IMR-90 (cell line): ENCODE results near the gene NOL6. TPM values are rescaled to one million over a fixed set of nuclear protein-coding genes. Genes with fewer than 3 reads are reported as not detected.
A peak's percentile ranks its signal among the peaks of the same experiment; 100 is the strongest.

Experiments
- ATAC-seq: fragments of 200-7000 bp; cut with Tn5 transposase; 2 replicates; pipeline ENCODE4 v1.9.1; 2020; ENCODE audit warnings: low read depth, mild to moderate bottlenecking, moderate library complexity
- BruUV-seq: library from RNA; stranded (reverse); fragments of 400-500 nt; replicated peaks from 2 replicates; lab custom pipeline; 2021; lab: Mats Ljungman, UMichigan
- CTCF ChIA-PET: fragments of 300-600 bp; formaldehyde crosslinking; extraction: SDS; loops from one replicate; lab custom pipeline; 2021; ENCODE audit warnings: antibody characterized with exemption; lab: Yijun Ruan, JAX
- POLR2A ChIA-PET: fragments of 300-600 bp; sonication (Branson Sonifier 250); formaldehyde crosslinking; loops from one replicate; lab custom pipeline; 2022; ENCODE audit warnings: antibody characterized with exemption; ENCODE audit not compliant: unreplicated experiment; lab: Charles Lee
- DNase-seq: peaks from one replicate; pipeline ENCODE4 v3.0.0; 2013
- H2AFZ ChIP-seq: replicated peaks from 2 replicates; pipeline ENCODE3; 2013; ENCODE audit warnings: low read length, mild to moderate bottlenecking; ENCODE audit not compliant: poor library complexity
- H2AK5ac ChIP-seq: 2 replicates; pipeline ENCODE4 v1.6.1; 2013; ENCODE audit warnings: low read depth, low read length, inconsistent platforms
- H2AK9ac ChIP-seq: replicated peaks from 2 replicates; pipeline ENCODE3; 2013; ENCODE audit warnings: mild to moderate bottlenecking, low read depth, low read length, moderate library complexity; ENCODE audit not compliant: poor library complexity
- H2BK120ac ChIP-seq: 2 replicates; pipeline ENCODE4 v1.6.1; 2013; ENCODE audit warnings: low read depth, low read length, inconsistent platforms
- H2BK15ac ChIP-seq: 3 replicates; pipeline ENCODE4 v1.6.1; 2013; ENCODE audit warnings: low read depth, low read length, inconsistent platforms
- H2BK20ac ChIP-seq: 2 replicates; pipeline ENCODE4 v1.6.1; 2013; ENCODE audit warnings: low read depth, mild to moderate bottlenecking, inconsistent platforms, low read length, moderate library complexity
- H2BK5ac ChIP-seq: 2 replicates; pipeline ENCODE4 v1.6.1; 2013; ENCODE audit warnings: mild to moderate bottlenecking, low read depth, low read length, inconsistent platforms; ENCODE audit not compliant: poor library complexity, severe bottlenecking
- H3K14ac ChIP-seq: replicated peaks from 2 replicates; pipeline ENCODE4 v1.6.1; 2013; ENCODE audit warnings: low read depth, low read length, inconsistent platforms
- H3K18ac ChIP-seq: 2 replicates; pipeline ENCODE4 v1.6.1; 2013; ENCODE audit warnings: low read depth, low read length, control low read depth
- H3K23ac ChIP-seq: 2 replicates; pipeline ENCODE4 v1.6.1; 2013; ENCODE audit warnings: low read depth, low read length, inconsistent platforms
- H3K27ac ChIP-seq: 2 replicates; pipeline ENCODE4 v1.5.1; 2013; ENCODE audit warnings: mild to moderate bottlenecking, control low read depth, low read length; ENCODE audit not compliant: insufficient read depth
- H3K27me3 ChIP-seq: 2 replicates; pipeline ENCODE4 v1.6.1; 2013; ENCODE audit warnings: low read length; ENCODE audit not compliant: control insufficient read depth, insufficient read depth
- H3K36me3 ChIP-seq: 2 replicates; pipeline ENCODE4 v1.6.1; 2013; ENCODE audit warnings: low read length, mixed read lengths; ENCODE audit not compliant: control insufficient read depth, insufficient read depth
- H3K4ac ChIP-seq: 2 replicates; pipeline ENCODE4 v1.6.1; 2013; ENCODE audit warnings: low read depth, low read length, inconsistent platforms
- H3K4me1 ChIP-seq: 2 replicates; pipeline ENCODE4 v1.6.1; 2013; ENCODE audit warnings: low read length, mixed read lengths; ENCODE audit not compliant: control insufficient read depth, insufficient read depth
- H3K4me2 ChIP-seq: 2 replicates; pipeline ENCODE4 v1.6.1; 2013; ENCODE audit warnings: low read depth, mild to moderate bottlenecking, control low read depth, low read length, moderate library complexity
- H3K4me3 ChIP-seq: 2 replicates; pipeline ENCODE4 v1.5.1; 2013; ENCODE audit warnings: low read depth, mild to moderate bottlenecking, control low read depth, low read length, moderate library complexity; ENCODE audit not compliant: insufficient read depth
- H3K56ac ChIP-seq: 2 replicates; pipeline ENCODE4 v1.6.1; 2013; ENCODE audit warnings: low read length, inconsistent platforms; ENCODE audit not compliant: insufficient read depth; ENCODE audit errors: extremely low read depth
- H3K79me1 ChIP-seq, 2 experiments: 2 replicates each; pipeline ENCODE4 v1.6.1; 2013; ENCODE audit warnings: low read length in 2 of 2, inconsistent platforms in 1 of 2, low read depth in 1 of 2
- H3K9ac ChIP-seq: 2 replicates; pipeline ENCODE4 v1.6.1; 2013; ENCODE audit warnings: low read depth, low read length, control low read depth
- H3K9me1 ChIP-seq: 2 replicates; pipeline ENCODE4 v1.6.1; 2013; ENCODE audit warnings: low read length, inconsistent platforms; ENCODE audit not compliant: insufficient read depth
- H3K9me3 ChIP-seq: 2 replicates; pipeline ENCODE4 v1.6.1; 2013; ENCODE audit warnings: low read length; ENCODE audit not compliant: control insufficient read depth, insufficient read depth
- H4K20me1 ChIP-seq: 2 replicates; pipeline ENCODE4 v1.6.1; 2013; ENCODE audit warnings: low read length, inconsistent platforms; ENCODE audit not compliant: insufficient read depth
- H4K5ac ChIP-seq: 2 replicates; pipeline ENCODE4 v1.6.1; 2013; ENCODE audit warnings: mild to moderate bottlenecking, low read depth, low read length, control low read depth
- H4K8ac ChIP-seq, 2 experiments: 2 replicates each; pipeline ENCODE4 v1.6.1; 2013; ENCODE audit warnings: low read depth in 2 of 2, low read length in 2 of 2, control low read depth in 1 of 2, inconsistent platforms in 1 of 2
- H4K91ac ChIP-seq: 2 replicates; pipeline ENCODE4 v1.6.1; 2013; ENCODE audit warnings: low read depth, low read length, inconsistent platforms; ENCODE audit not compliant: insufficient read depth
- BHLHE40 ChIP-seq: fragments of 150-350 bp; IDR thresholded peaks from 2 replicates; pipeline ENCODE4 v1.6.1; 2016; ENCODE audit warnings: mild to moderate bottlenecking, low read depth, low read length
- CEBPB ChIP-seq: IDR thresholded peaks from 2 replicates; pipeline ENCODE4 v1.6.1; 2012; ENCODE audit warnings: low read depth, low read length, improper control_type of control experiment
- CHD1 ChIP-seq: IDR thresholded peaks from 2 replicates; pipeline ENCODE4 v1.6.1; 2012; ENCODE audit warnings: low read depth, low read length, improper control_type of control experiment
- FOS ChIP-seq: fragments of 150-350 bp; IDR thresholded peaks from 2 replicates; pipeline ENCODE4 v1.6.1; 2016; ENCODE audit warnings: low read depth, low read length
- MAFK ChIP-seq: IDR thresholded peaks from 2 replicates; pipeline ENCODE4 v1.6.1; 2012; ENCODE audit warnings: low read depth, low read length, improper control_type of control experiment
- MAZ ChIP-seq: IDR thresholded peaks from 2 replicates; pipeline ENCODE4 v1.6.1; 2012; ENCODE audit warnings: low read depth, mild to moderate bottlenecking, low read length, improper control_type of control experiment, moderate library complexity, borderline replicate concordance
- MXI1 ChIP-seq: IDR thresholded peaks from 2 replicates; pipeline ENCODE4 v1.6.1; 2012; ENCODE audit warnings: low read depth, mild to moderate bottlenecking, low read length, moderate library complexity, borderline replicate concordance
- NFE2L2 ChIP-seq: fragments of 150-350 bp; IDR thresholded peaks from 2 replicates; pipeline ENCODE4 v1.6.1; 2016; ENCODE audit warnings: low read depth, mild to moderate bottlenecking, low read length
- RAD21 ChIP-seq: IDR thresholded peaks from 2 replicates; pipeline ENCODE4 v1.6.1; 2012; ENCODE audit warnings: low read length, improper control_type of control experiment
- RCOR1 ChIP-seq: IDR thresholded peaks from 2 replicates; pipeline ENCODE4 v1.6.1; 2012; ENCODE audit warnings: mild to moderate bottlenecking, low read length, improper control_type of control experiment; ENCODE audit not compliant: insufficient replicate concordance
- RFX5 ChIP-seq: IDR thresholded peaks from 2 replicates; pipeline ENCODE4 v1.8.0; 2012; ENCODE audit warnings: low read depth, mild to moderate bottlenecking, low read length, moderate library complexity
- SMC3 ChIP-seq: fragments of 150-350 bp; IDR thresholded peaks from 2 replicates; pipeline ENCODE4 v1.6.1; 2016; ENCODE audit warnings: low read depth, mild to moderate bottlenecking, antibody characterized with exemption, low read length, moderate library complexity
- USF2 ChIP-seq: fragments of 150-350 bp; IDR thresholded peaks from 2 replicates; pipeline ENCODE4 v1.6.1; 2017; ENCODE audit warnings: mild to moderate bottlenecking, antibody characterized with exemption, low read length, low read depth
- WGBS, 2 experiments: methylation state at CpG; one replicate each; pipeline versions ENCODE4 v1.1.5 to v1.1.7; 2013; ENCODE audit warnings: missing lambda C conversion rate in 2 of 2; ENCODE audit not compliant: insufficient read length in 1 of 2; ENCODE audit errors: extremely low coverage in 2 of 2; 5-methylcytosine and 5-hydroxymethylcytosine counted together
- dilution Hi-C: fragments of 300-500 bp; cut with HindIII; formaldehyde crosslinking; loops from one replicate; pipeline ENCODE4 v1.14.3; 2018; ENCODE audit warnings: low sequenced_read_pairs; ENCODE audit not compliant: unreplicated experiment
- in situ Hi-C: fragments of 300-500 bp; cut with MboI; formaldehyde crosslinking; loops from 3 replicates; pipeline ENCODE4 v1.14.3; 2019; ENCODE audit warnings: low sequenced_read_pairs, inconsistent platforms, mixed read lengths
- intact Hi-C: fragments of 100-400 bp; cut with micrococcal nuclease; formaldehyde crosslinking; loops from 2 replicates; pipeline ENCODE4 v1.10.0; 2022
- polyA plus RNA-seq, 3 experiments: library from polyadenylated mRNA; depleted of rRNA; stranded (reverse); fragments of >200 nt; gene quantifications; 2 replicates each; pipeline ENCODE4 v1.2.3, GENCODE V29; 2012; ENCODE audit warnings: low replicate concordance in 1 of 3
- total RNA-seq: library from RNA; depleted of rRNA; stranded (reverse); fragments of >200 nt; gene quantifications from 2 replicates; pipeline ENCODE4 v1.2.3, GENCODE V29; 2012
- TF ChIP-seq, protein P1 (sequence below): conservative IDR thresholded peaks from 2 replicates; pipeline ENCODE4 v1.5.1; 2012; ENCODE audit warnings: mild to moderate bottlenecking, low read depth, low read length, improper control_type of control experiment
- TF ChIP-seq, protein P2 (sequence below): fragments of 150-350 bp; IDR thresholded peaks from 2 replicates; pipeline ENCODE4 v1.6.1; 2016; ENCODE audit warnings: low read depth, mild to moderate bottlenecking, low read length, moderate library complexity, borderline replicate concordance

Gene NOL6
- total and polyA plus RNA-seq, 2 of the 4 experiments (the other 2 are of a cell fraction) = 47.3 to 71.7 TPM

GRCh38 chr9:33453999-33454660 is 19.6 kb downstream of the NOL6 start:
- H2BK5ac ChIP-seq = no peak overlapping the region
- WGBS, 2 experiments = no CpG with 5 or more reads among the region's 11 CpGs
- DNase-seq = no peak
- TF ChIP-seq MAZ (no peak), CHD1 (no peak), MAFK (no peak), BHLHE40 (no peak), RFX5 (no peak), NFE2L2 (no peak), USF2 (no peak), MXI1 (no peak), SMC3 (no peak), RCOR1 (no peak), CEBPB (no peak), FOS (no peak), RAD21 (no peak)
- TF ChIP-seq, protein P1, sequence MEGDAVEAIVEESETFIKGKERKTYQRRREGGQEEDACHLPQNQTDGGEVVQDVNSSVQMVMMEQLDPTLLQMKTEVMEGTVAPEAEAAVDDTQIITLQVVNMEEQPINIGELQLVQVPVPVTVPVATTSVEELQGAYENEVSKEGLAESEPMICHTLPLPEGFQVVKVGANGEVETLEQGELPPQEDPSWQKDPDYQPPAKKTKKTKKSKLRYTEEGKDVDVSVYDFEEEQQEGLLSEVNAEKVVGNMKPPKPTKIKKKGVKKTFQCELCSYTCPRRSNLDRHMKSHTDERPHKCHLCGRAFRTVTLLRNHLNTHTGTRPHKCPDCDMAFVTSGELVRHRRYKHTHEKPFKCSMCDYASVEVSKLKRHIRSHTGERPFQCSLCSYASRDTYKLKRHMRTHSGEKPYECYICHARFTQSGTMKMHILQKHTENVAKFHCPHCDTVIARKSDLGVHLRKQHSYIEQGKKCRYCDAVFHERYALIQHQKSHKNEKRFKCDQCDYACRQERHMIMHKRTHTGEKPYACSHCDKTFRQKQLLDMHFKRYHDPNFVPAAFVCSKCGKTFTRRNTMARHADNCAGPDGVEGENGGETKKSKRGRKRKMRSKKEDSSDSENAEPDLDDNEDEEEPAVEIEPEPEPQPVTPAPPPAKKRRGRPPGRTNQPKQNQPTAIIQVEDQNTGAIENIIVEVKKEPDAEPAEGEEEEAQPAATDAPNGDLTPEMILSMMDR = no peak
- TF ChIP-seq, protein P2, sequence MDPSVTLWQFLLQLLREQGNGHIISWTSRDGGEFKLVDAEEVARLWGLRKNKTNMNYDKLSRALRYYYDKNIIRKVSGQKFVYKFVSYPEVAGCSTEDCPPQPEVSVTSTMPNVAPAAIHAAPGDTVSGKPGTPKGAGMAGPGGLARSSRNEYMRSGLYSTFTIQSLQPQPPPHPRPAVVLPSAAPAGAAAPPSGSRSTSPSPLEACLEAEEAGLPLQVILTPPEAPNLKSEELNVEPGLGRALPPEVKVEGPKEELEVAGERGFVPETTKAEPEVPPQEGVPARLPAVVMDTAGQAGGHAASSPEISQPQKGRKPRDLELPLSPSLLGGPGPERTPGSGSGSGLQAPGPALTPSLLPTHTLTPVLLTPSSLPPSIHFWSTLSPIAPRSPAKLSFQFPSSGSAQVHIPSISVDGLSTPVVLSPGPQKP = no peak

More at GRCh38 chr9:33453999-33454660, 19.6 kb downstream of the NOL6 start:
- H3K36me3 ChIP-seq = no peaks in the 10 kb centered on the region
- no peak overlapping the region for H4K5ac ChIP-seq
- dilution Hi-C loops (loop anchor here (25.0 kb wide), 1 partner anchor 167 kb away; the partner anchor contains the start of gene NFX1), intact Hi-C loops (loop anchor here (1.0 to 5.0 kb wide), 2 partner anchors 47 to 167 kb away; no protein-coding TSS in a partner anchor), in situ Hi-C loops (no loop called here)
- H3K4ac ChIP-seq = peak overlapping the region; percentile 51; the same call in 1 of the 2 replicates
- peak overlapping the region; percentile 45 for H2AK9ac ChIP-seq
- ChIA-PET POLR2A (no interaction called here), CTCF (interaction anchor here (1.5 to 1.7 kb wide), 2 partner anchors 12 to 79 kb away, joined by 6 to 8 read pairs; no protein-coding TSS in a partner anchor)
- ATAC-seq = no peak
- peaks cover 10% of the 10 kb centered on the region for H3K9me1 ChIP-seq
- H2BK15ac ChIP-seq = no peak overlapping the region
- no TSS peak for BruUV-seq
- no peak overlapping the region for H2BK20ac ChIP-seq
- H3K14ac ChIP-seq = no peak overlapping the region
- no peak overlapping the region for H3K4me2 ChIP-seq
- H3K9me3 ChIP-seq = no peaks in the 10 kb centered on the region
- no peak overlapping the region for H3K56ac ChIP-seq
- H3K23ac ChIP-seq = no peak overlapping the region
- H4K91ac ChIP-seq = no peak overlapping the region
- no peak overlapping the region for H3K4me3 ChIP-seq
- no peaks in the 10 kb centered on the region for H4K20me1 ChIP-seq
- H3K79me1 ChIP-seq = no peaks in the 10 kb centered on the region
- no peak overlapping the region for H3K27ac ChIP-seq
- no peak overlapping the region for H3K18ac ChIP-seq
- peaks cover 7% of the 10 kb centered on the region for H3K4me1 ChIP-seq
- H2BK120ac ChIP-seq = no peak overlapping the region
- H3K27me3 ChIP-seq = no peaks in the 10 kb centered on the region
- H4K8ac ChIP-seq = no peak overlapping the region; a peak in 1 of 4 replicates
- peak overlapping the region; percentile 39 for H2AFZ ChIP-seq
- H3K9ac ChIP-seq = no peak overlapping the region
- peak overlapping the region; percentile 43; the same call in 1 of the 2 replicates for H2AK5ac ChIP-seq
